Measurements from ENCODE around the gene MCAM.

DNA sequence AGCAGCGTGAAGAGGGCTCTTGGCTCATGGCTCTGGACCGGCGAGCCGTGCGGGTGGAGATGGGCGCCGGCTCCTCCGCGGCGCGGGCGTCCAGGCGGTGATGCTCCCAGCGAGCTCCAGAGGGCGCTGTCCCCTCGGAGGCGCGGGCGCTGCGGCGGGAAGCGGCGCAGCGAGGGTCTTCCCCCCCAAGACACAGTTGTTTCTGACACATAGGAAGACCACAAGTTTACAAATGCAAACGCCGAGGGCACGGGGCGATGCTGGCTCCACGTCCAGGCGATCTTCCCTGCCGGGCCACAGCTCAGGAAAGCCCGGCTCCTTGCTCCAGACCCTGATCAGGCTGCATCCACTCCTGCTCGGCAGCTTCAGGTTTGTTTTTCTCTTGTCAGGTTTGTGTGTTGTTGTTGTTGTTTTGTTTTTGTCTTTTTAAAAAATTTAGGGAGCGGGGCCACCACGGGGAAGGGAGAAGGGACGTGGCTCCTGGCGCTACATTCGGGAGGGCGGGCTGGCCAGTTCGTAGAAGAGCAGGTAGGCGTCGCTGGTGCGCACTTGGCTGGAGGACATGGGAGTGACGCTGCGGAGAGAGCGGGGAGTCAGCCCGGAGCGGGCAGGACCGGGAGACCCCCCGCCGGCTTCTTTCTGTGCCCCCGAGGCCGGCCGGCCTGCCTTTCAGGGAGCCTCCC, 39.6 kb upstream of the MCAM start:
- TF ChIP-seq EZH2 (IDR thresholded peaks at IDR 0.05; ENCODE audit: insufficient read depth, poor library complexity, severe bottlenecking) (no peak), EZH2phosphoT487 (IDR thresholded peaks at IDR 0.05; ENCODE audit: insufficient read depth, low read depth) (no peak)
